Thoracic aorta (tissue), 2 donors: ENCODE results near the gene DQX1. TPM values are rescaled to one million over a fixed set of nuclear protein-coding genes. Genes with fewer than 3 reads are reported as not detected.

Experiments used
- ATAC-seq: fragments of 150-250 bp; one replicate; pipeline ENCODE4 v1.8.0; 2017; ENCODE audit warnings: low read depth; ENCODE audit not compliant: insufficient number of reproducible peaks, low FRiP score
- DNase-seq: peaks from one replicate; pipeline ENCODE4 v3.0.0-alpha.2; 2020; ENCODE audit warnings: low spot score
- H3K27ac ChIP-seq, 2 donors: fragments of 200-600 bp; sonication (generic); 1 replicate in 1 of 2; 2 replicates in 1 of 2; pipeline ENCODE4 v1.5.1; 2016; ENCODE audit warnings: mild to moderate bottlenecking in 2 of 2, moderate library complexity in 2 of 2
- H3K27me3 ChIP-seq: fragments of 200-600 bp; sonication (generic); replicated peaks from 2 replicates; pipeline ENCODE4 v1.6.0; 2016; ENCODE audit warnings: mild to moderate bottlenecking; ENCODE audit not compliant: insufficient read depth
- H3K36me3 ChIP-seq: fragments of 200-600 bp; sonication (generic); one replicate; pipeline ENCODE4 v1.5.1; 2016
- H3K4me1 ChIP-seq, 2 donors: fragments of 200-600 bp; sonication (generic); 1 replicate in 1 of 2; 2 replicates in 1 of 2; pipeline versions ENCODE4 v1.5.1 to v1.6.0; 2016; ENCODE audit warnings: low read depth in 2 of 2, mild to moderate bottlenecking in 1 of 2; ENCODE audit not compliant: control insufficient read depth in 1 of 2
- H3K4me3 ChIP-seq: fragments of 200-600 bp; sonication (generic); 2 replicates; pipeline ENCODE4 v1.5.1; 2016; ENCODE audit warnings: mild to moderate bottlenecking
- H3K9me3 ChIP-seq: fragments of 200-600 bp; sonication (generic); 2 replicates; pipeline ENCODE4 v1.5.1; 2016
- total RNA-seq, 2 donors: library from RNA; depleted of rRNA; stranded (reverse); fragments of >200 nt; gene quantifications; one replicate each; pipeline versions ENCODE4 v1.1.0 to v1.2.3, GENCODE V29; 2016
- TF ChIP-seq, protein P1 (sequence below): fragments of 200-600 bp; sonication (generic); IDR thresholded peaks from one replicate; pipeline ENCODE4 v1.5.1; 2019; ENCODE audit warnings: antibody characterized with exemption

DQX1 gene
- total RNA-seq, 2 donors from 2014 or later, result 1.9 TPM; not detected in 1

DNA sequence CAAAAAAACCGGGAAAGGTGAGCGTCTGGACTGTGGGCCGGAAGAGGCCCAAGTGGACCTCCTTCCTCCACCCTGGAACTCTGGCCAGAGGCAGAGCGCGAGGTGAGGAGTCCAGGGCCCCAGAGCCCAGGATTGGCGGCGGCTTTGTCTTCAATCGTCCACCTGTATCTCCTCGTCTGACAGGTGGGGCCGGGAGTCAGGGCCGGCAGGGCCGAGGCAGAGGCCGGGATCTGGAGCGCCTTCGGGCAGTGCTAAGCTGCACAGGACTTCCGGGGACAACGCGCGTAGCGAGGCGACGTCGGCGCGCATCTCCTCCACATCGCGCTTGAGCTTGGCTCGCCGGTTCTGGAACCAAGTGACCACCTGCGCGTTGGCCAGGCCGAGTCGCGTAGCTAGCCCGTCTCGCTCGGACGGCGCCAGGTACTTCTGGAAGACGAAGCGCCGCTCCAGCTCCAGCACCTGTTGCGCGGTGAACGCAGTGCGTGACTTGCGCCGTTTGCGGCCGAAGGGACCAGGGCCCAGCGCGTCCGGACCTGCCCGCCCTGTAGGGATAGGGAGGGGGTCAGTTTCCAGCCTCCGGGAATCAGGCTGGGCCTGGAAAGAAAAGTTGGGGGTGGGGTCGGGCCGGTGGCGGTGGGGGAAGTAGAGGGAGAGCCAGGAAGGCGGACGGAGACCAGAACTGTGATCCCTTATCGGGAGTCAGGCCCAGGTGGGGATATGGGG lies 28.1 kb downstream of the DQX1 start:
- Histone ChIP-seq H3K27ac (peak overlapping the region in 1 of 2 donors; percentile 37), H3K4me1 (peaks cover 16 to 33% of the 10 kb centered on the region in 2 donors), H3K9me3 (no peaks in the 10 kb centered on the region), H3K4me3 (peak overlapping the region; percentile 65), H3K36me3 (peaks cover 9% of the 10 kb centered on the region), H3K27me3 (peaks cover 6% of the 10 kb centered on the region)
- ATAC-seq (no peak), DNase-seq (no peak)
- TF ChIP-seq, protein P1, sequence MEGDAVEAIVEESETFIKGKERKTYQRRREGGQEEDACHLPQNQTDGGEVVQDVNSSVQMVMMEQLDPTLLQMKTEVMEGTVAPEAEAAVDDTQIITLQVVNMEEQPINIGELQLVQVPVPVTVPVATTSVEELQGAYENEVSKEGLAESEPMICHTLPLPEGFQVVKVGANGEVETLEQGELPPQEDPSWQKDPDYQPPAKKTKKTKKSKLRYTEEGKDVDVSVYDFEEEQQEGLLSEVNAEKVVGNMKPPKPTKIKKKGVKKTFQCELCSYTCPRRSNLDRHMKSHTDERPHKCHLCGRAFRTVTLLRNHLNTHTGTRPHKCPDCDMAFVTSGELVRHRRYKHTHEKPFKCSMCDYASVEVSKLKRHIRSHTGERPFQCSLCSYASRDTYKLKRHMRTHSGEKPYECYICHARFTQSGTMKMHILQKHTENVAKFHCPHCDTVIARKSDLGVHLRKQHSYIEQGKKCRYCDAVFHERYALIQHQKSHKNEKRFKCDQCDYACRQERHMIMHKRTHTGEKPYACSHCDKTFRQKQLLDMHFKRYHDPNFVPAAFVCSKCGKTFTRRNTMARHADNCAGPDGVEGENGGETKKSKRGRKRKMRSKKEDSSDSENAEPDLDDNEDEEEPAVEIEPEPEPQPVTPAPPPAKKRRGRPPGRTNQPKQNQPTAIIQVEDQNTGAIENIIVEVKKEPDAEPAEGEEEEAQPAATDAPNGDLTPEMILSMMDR, result no peak

DNA sequence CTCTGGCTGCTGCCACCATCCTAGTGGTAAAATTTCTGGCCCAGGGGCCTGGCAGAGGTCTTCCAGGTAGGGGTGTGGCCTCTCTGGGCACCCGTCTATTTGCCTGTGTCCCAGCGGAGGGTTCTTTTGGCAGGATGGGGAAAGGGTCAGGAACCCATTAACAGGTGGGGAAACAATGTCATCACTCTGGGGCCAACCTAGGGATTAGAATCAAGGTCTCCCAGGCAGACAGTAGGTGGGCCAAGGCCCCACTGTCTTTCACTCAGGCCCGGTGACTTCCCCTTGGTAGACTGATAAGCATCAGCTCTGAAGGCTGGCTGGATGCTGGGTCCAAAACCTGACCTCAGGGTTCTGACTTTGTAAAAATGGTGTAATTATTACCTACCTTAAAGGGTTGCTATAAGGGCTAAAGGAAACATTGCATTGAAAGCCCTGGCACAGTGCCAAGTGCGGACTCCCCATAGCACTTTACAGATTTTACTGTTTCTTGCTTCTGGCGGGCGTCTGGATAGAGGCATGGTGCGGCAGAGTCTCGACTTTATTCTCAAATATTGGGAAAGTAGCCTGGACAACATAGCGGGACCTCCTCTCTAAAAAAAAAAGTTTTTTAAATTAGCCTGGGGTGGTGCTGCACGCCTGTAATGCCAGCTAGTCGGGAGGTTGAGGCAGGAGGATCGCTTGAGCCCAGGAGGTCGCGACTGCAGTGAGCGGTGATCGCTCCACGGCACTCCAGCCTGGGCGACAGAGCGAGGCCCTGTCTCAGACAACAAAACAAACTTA lies 28.8 kb downstream of the DQX1 start:
- peaks cover 6% of the 10 kb centered on the region for H3K27me3 ChIP-seq
- peaks cover 16 to 28% of the 10 kb centered on the region in 2 donors for H3K4me1 ChIP-seq
- TF ChIP-seq, protein P1, result no peak
- no peak overlapping the region for H3K27ac ChIP-seq
- no peak for DNase-seq
- ATAC-seq, result no peak
- H3K36me3 ChIP-seq, result peaks cover 16% of the 10 kb centered on the region
- no peaks in the 10 kb centered on the region for H3K9me3 ChIP-seq
- peak overlapping the region; percentile 65 for H3K4me3 ChIP-seq

DNA sequence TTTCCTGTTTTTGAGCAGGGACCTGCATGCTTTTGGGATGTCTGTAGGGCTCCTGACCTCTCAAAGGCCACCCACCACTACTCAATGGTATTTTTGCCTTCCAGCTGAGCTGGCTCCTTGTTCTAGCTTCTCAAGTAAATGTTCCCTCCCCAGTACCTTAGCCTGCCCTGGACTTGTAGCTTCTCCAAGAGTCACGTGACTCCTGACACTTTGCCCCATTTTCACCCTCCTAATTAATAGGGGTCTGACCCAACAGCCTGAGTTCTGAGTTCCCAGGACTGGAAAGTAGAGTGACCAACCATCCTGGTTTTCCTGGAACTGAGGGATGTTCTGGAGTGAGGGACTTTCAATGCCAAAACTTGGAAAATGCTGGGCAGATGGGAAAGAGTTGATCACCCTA lies 30.6 kb downstream of the DQX1 start:
- no peak for ATAC-seq

DNA sequence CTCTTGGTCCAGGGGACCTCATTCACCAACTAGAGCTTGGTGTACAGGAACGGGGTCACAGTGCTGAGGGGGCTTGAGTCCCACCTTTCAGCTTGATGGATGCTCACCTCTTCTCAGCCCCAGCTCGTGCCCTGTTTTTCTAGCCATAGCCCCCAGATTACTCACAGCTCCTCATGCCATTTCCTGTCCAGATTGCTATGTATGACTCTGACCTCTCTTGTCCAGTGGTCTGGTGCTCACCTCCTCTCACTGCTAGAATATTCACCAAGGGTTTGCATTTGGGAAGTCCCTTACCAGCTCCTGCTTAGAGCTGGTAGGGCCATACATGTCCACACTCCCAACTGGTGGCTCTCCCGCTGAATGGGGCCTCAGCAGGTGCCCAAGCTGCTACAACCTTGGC lies 32.5 kb downstream of the DQX1 start:
- H3K27ac ChIP-seq, result no peak overlapping the region
- H3K9me3 ChIP-seq, result no peaks in the 10 kb centered on the region
- peaks cover 8 to 14% of the 10 kb centered on the region in 2 donors for H3K4me1 ChIP-seq
- TF ChIP-seq, protein P1, result no peak
- no peak overlapping the region for H3K4me3 ChIP-seq
- ATAC-seq (no peak), DNase-seq (no peak)
- H3K27me3 ChIP-seq, result no peaks in the 10 kb centered on the region
- peaks cover 43% of the 10 kb centered on the region for H3K36me3 ChIP-seq

More for the DNA sequence above, 30.6 kb downstream of the DQX1 start:
- TF ChIP-seq, protein P1, result no peak
- no peak overlapping the region for H3K27ac ChIP-seq
- no peak for DNase-seq
- H3K9me3 ChIP-seq, result no peaks in the 10 kb centered on the region
- H3K4me3 ChIP-seq, result no peak overlapping the region
- H3K4me1 ChIP-seq, result peaks cover 16 to 28% of the 10 kb centered on the region in 2 donors
- peaks cover 34% of the 10 kb centered on the region for H3K36me3 ChIP-seq
- H3K27me3 ChIP-seq, result peaks cover 6% of the 10 kb centered on the region
